Astrocyte (in vitro differentiated cells and primary cell): ENCODE results near the gene PHF24. TPM values are rescaled to one million over a fixed set of nuclear protein-coding genes. Genes with fewer than 3 reads are reported as not detected.
"Not testable (repeated sequence)": the region's sequence is repeated elsewhere in the genome, so short reads cannot be mapped to it uniquely, and the experiment has no call there.

ENCODE experiments used
- DNase-seq: peaks from one replicate; pipeline ENCODE4 v3.0.0-alpha.2; 2010; ENCODE audit warnings: low read depth
- FAIRE-seq: peaks from 2 replicates; lab custom pipeline; 2011; peaks lifted over from hg19 to GRCh38; lab: Jason Lieb, UNC
- H2AFZ ChIP-seq: 2 replicates; pipeline ENCODE4 v1.6.0; 2012; ENCODE audit warnings: low read depth, low read length, inconsistent platforms
- H3K27ac ChIP-seq: 2 replicates; pipeline ENCODE4 v1.5.1; 2011; ENCODE audit warnings: low read depth, low read length, inconsistent platforms
- H3K27me3 ChIP-seq: 2 replicates; pipeline ENCODE4 v1.6.0; 2011; ENCODE audit warnings: low read length, inconsistent platforms; ENCODE audit not compliant: insufficient read depth
- H3K36me3 ChIP-seq: 2 replicates; pipeline ENCODE4 v1.5.1; 2011; ENCODE audit warnings: low read length, inconsistent platforms; ENCODE audit not compliant: insufficient read depth
- H3K4me1 ChIP-seq: 2 replicates; pipeline ENCODE4 v1.5.1; 2011; ENCODE audit warnings: low read length, inconsistent platforms; ENCODE audit not compliant: insufficient read depth
- H3K4me2 ChIP-seq: 2 replicates; pipeline ENCODE4 v1.6.0; 2012; ENCODE audit warnings: low read length, inconsistent platforms
- H3K4me3 ChIP-seq: 2 replicates; pipeline ENCODE4 v1.5.1; 2011; ENCODE audit warnings: low read depth, mild to moderate bottlenecking, low read length, inconsistent platforms; ENCODE audit not compliant: insufficient read depth
- H3K79me2 ChIP-seq: 2 replicates; pipeline ENCODE4 v1.6.0; 2012; ENCODE audit warnings: mild to moderate bottlenecking, low read length, inconsistent platforms; ENCODE audit not compliant: insufficient read depth
- H3K9ac ChIP-seq: 2 replicates; pipeline ENCODE4 v1.6.0; 2012; ENCODE audit warnings: mild to moderate bottlenecking, low read length, inconsistent platforms
- H3K9me3 ChIP-seq: 2 replicates; pipeline ENCODE4 v1.5.1; 2012; ENCODE audit warnings: low read depth, mild to moderate bottlenecking, low read length, inconsistent platforms; ENCODE audit not compliant: insufficient read depth
- H4K20me1 ChIP-seq: 2 replicates; pipeline ENCODE4 v1.6.0; 2012; ENCODE audit warnings: low read length, inconsistent platforms; ENCODE audit not compliant: insufficient read depth
- H3K27ac Mint-ChIP-seq: one replicate; pipeline ENCODE4 v1.8.0; 2021; ENCODE audit warnings: mild to moderate bottlenecking, mixed read lengths; ENCODE audit not compliant: unreplicated experiment
- H3K27me3 Mint-ChIP-seq: one replicate; pipeline ENCODE4 v1.8.0; 2021; ENCODE audit warnings: low read depth, mixed read lengths; ENCODE audit not compliant: unreplicated experiment
- H3K36me3 Mint-ChIP-seq: one replicate; pipeline ENCODE4 v1.8.0; 2021; ENCODE audit warnings: low read depth, mixed read lengths; ENCODE audit not compliant: unreplicated experiment
- H3K4me1 Mint-ChIP-seq: one replicate; pipeline ENCODE4 v1.8.0; 2021; ENCODE audit warnings: low read depth, mixed read lengths; ENCODE audit not compliant: unreplicated experiment
- H3K4me3 Mint-ChIP-seq: one replicate; pipeline ENCODE4 v1.8.0; 2021; ENCODE audit warnings: mild to moderate bottlenecking, moderate library complexity, mixed read lengths; ENCODE audit not compliant: unreplicated experiment
- H3K9me3 Mint-ChIP-seq: one replicate; pipeline ENCODE4 v1.8.0; 2021; ENCODE audit warnings: mild to moderate bottlenecking, mixed read lengths; ENCODE audit not compliant: unreplicated experiment
- CTCF ChIP-seq: IDR thresholded peaks from 2 replicates; pipeline ENCODE4 v1.5.1; 2011; ENCODE audit warnings: low read depth, mild to moderate bottlenecking, inconsistent platforms, low read length, moderate library complexity; ENCODE audit not compliant: insufficient read depth
- EZH2 ChIP-seq: IDR thresholded peaks from 2 replicates; pipeline ENCODE4 v1.6.1; 2012; ENCODE audit warnings: mild to moderate bottlenecking, low read length, inconsistent platforms; ENCODE audit not compliant: insufficient read depth
- total RNA-seq: library from RNA; stranded (reverse); gene quantifications from 2 replicates; pipeline ENCODE4 v1.2.1, GENCODE V29; 2021

PHF24 gene
- total RNA-seq, 1 donor from 2014 or later = 0.16 TPM

- H2AFZ ChIP-seq = no peak overlapping the region
- H3K9ac ChIP-seq = no peak overlapping the region
- FAIRE-seq (no peak), DNase-seq (no peak)
- Mint-ChIP-seq H3K9me3 (no peaks in the 10 kb centered on the region), H3K27me3 (peaks cover 3% of the 10 kb centered on the region), H3K4me3 (no peak overlapping the region), H3K36me3 (no peaks in the 10 kb centered on the region), H3K27ac (no peak overlapping the region), H3K4me1 (no peaks in the 10 kb centered on the region)
- no peak for TF ChIP-seq CTCF
- no peaks in the 10 kb centered on the region for H3K4me1 ChIP-seq
- peaks cover 19% of the 10 kb centered on the region for H3K27me3 ChIP-seq
- no peak overlapping the region for H3K4me3 ChIP-seq
- no peaks in the 10 kb centered on the region for H3K36me3 ChIP-seq
- H3K4me2 ChIP-seq = no peak overlapping the region
- no peak overlapping the region for H3K27ac ChIP-seq
- H3K9me3 ChIP-seq = peaks cover 2% of the 10 kb centered on the region
- no peaks in the 10 kb centered on the region for H4K20me1 ChIP-seq
- no peaks in the 10 kb centered on the region for H3K79me2 ChIP-seq
These were observed 9.6 kb upstream of the PHF24 start for GRCh38 chr9:34948451-34948850.

- Histone ChIP-seq H3K9ac (no peak overlapping the region), H3K9me3 (no peaks in the 10 kb centered on the region), H3K4me2 (no peak overlapping the region), H4K20me1 (no peaks in the 10 kb centered on the region), H3K4me3 (no peak overlapping the region), H3K27ac (no peak overlapping the region), H3K4me1 (no peaks in the 10 kb centered on the region), H3K79me2 (no peaks in the 10 kb centered on the region), H3K36me3 (no peaks in the 10 kb centered on the region), H3K27me3 (peaks cover 50% of the 10 kb centered on the region), H2AFZ (no peak overlapping the region)
- FAIRE-seq = no peak
- no peaks in the 10 kb centered on the region for H3K36me3 Mint-ChIP-seq
- no peaks in the 10 kb centered on the region for H3K9me3 Mint-ChIP-seq
- H3K27me3 Mint-ChIP-seq = peaks cover 22% of the 10 kb centered on the region
- H3K27ac Mint-ChIP-seq = no peak overlapping the region
- no peak overlapping the region for H3K4me3 Mint-ChIP-seq
- TF ChIP-seq EZH2 (no peak), CTCF (no peak)
- no peak for DNase-seq
- H3K4me1 Mint-ChIP-seq = no peaks in the 10 kb centered on the region
These were observed 3.9 kb upstream of the PHF24 start for GRCh38 chr9:34954225-34954624.

- peaks cover 35% of the 10 kb centered on the region for H3K27me3 Mint-ChIP-seq
- not testable (repeated sequence) for H4K20me1 ChIP-seq, H3K9me3 ChIP-seq, H3K9me3 Mint-ChIP-seq, DNase-seq, H3K36me3 ChIP-seq, H3K9ac ChIP-seq, H3K36me3 Mint-ChIP-seq, H3K27ac ChIP-seq, H3K79me2 ChIP-seq, H3K4me3 ChIP-seq, H3K4me1 Mint-ChIP-seq, H2AFZ ChIP-seq, H3K27ac Mint-ChIP-seq, H3K4me2 ChIP-seq, FAIRE-seq, H3K4me1 ChIP-seq, H3K4me3 Mint-ChIP-seq
- peaks cover 67% of the 10 kb centered on the region for H3K27me3 ChIP-seq
These were observed 2.0 kb upstream of the PHF24 start for GRCh38 chr9:34956066-34956465.
